K562 (cell line): ENCODE measurements around the gene NABP1. TPM values are rescaled to one million over a fixed set of nuclear protein-coding genes. Genes with fewer than 3 reads are reported as not detected.

ENCODE experiments used
- CREM ChIP-seq: IDR thresholded peaks from 2 replicates; pipeline ENCODE4 v1.6.1; 2014; ENCODE audit warnings: antibody characterized with exemption, low read depth
- FOXK1 ChIP-seq: sonication (generic); formaldehyde crosslinking; IDR thresholded peaks from 2 replicates; pipeline ENCODE4 v1.8.0; 2022; ENCODE audit warnings: missing genetic modification reagents, mild to moderate bottlenecking, borderline replicate concordance
- GATAD2B ChIP-seq: fragments of 450-650 bp; IDR thresholded peaks from 2 replicates; pipeline ENCODE4 v1.6.1; 2017; ENCODE audit warnings: mild to moderate bottlenecking, borderline replicate concordance
- HDAC1 ChIP-seq, 2 experiments: fragments of 450-650 bp; IDR thresholded peaks; 2 replicates each; pipeline ENCODE4 v1.6.1; 2016 to 2017; ENCODE audit warnings: inconsistent platforms in 1 of 2, mild to moderate bottlenecking in 1 of 2, moderate library complexity in 1 of 2
- OTX1 ChIP-seq: fragments of 450-650 bp; formaldehyde crosslinking; IDR thresholded peaks from 2 replicates; pipeline ENCODE4 v1.4.0; 2022; ENCODE audit warnings: mild to moderate bottlenecking
- RBM17 ChIP-seq: fragments of 200-400 bp; formaldehyde crosslinking; IDR thresholded peaks from 2 replicates; pipeline ENCODE4 v1.6.1; 2017; ENCODE audit warnings: low read depth, mild to moderate bottlenecking, low read length, borderline replicate concordance
- ZNF124 ChIP-seq: sonication (generic); formaldehyde crosslinking; IDR thresholded peaks from 2 replicates; pipeline ENCODE4 v1.8.1; 2022; ENCODE audit warnings: missing genetic modification reagents
- ZNF184 ChIP-seq: sonication (generic); formaldehyde crosslinking; IDR thresholded peaks from 2 replicates; pipeline ENCODE4 v1.5.0; 2020; ENCODE audit warnings: missing genetic modification reagents
- ZNF436 ChIP-seq: fragments of 250-450, 450-650 bp; sonication (Bioruptor Pico); formaldehyde crosslinking; IDR thresholded peaks from 2 replicates; pipeline ENCODE4 v1.7.0; 2020; ENCODE audit warnings: mild to moderate bottlenecking
- ZNF699 ChIP-seq: fragments of 250-450 bp; sonication (Bioruptor Pico); IDR thresholded peaks from 2 replicates; pipeline ENCODE4 v1.8.0; 2021; ENCODE audit warnings: mild to moderate bottlenecking, moderate library complexity; ENCODE audit not compliant: insufficient replicate concordance
- polyA plus RNA-seq, 8 experiments: library from polyadenylated mRNA; depleted of rRNA in 4 of 8; stranded (reverse) in 5 of 8; unstranded in 3 of 8; fragments of >200 nt; fragmentation: Nextera tagmentation in 2 of 8; fragmentation: Illumina TruSeq in 1 of 8; extraction: Ambion mirVana in 2 of 8; extraction: Trizol in 1 of 8; gene quantifications; 2 replicates each; pipeline versions ENCODE4 v1.2.1 to v1.2.3, GENCODE V29; 2011 to 2014; ENCODE audit warnings: inconsistent platforms in 1 of 8, missing spikeins in 1 of 8
- total RNA-seq, 7 experiments: library from RNA; depleted of rRNA in 6 of 7; stranded (reverse); fragments of >200 nt in 6 of 7; fragmentation: Illumina TruSeq in 2 of 7; extraction: Trizol in 2 of 7; gene quantifications; 2 replicates each; pipeline versions ENCODE4 v1.2.1 to v1.2.3, GENCODE V29; 2011 to 2021; ENCODE audit warnings: low replicate concordance in 1 of 7
- TF ChIP-seq, protein P1 (sequence below), 2 experiments: fragments of 250-450 bp in 1 of 2; fragments of 450-650 bp in 1 of 2; sonication (Bioruptor Pico) in 1 of 2; IDR thresholded peaks; 2 replicates each; pipeline versions ENCODE4 v1.6.1 to v1.8.0; 2016 to 2021; ENCODE audit warnings: mild to moderate bottlenecking in 2 of 2, moderate library complexity in 2 of 2, missing compliant biosample characterization in 1 of 2, missing genetic modification characterization in 1 of 2
- TF ChIP-seq, protein P2 (sequence below): fragments of 450-650 bp; IDR thresholded peaks from 2 replicates; pipeline ENCODE4 v1.6.1; 2016; ENCODE audit warnings: mild to moderate bottlenecking, moderate library complexity

The NABP1 gene
- total and polyA plus RNA-seq, 9 of the 15 experiments (the other 6 are each of a cell fraction or from before 2014, with no cell fraction given), result 12.8 to 44.0 (median 20.2) TPM

DNA sequence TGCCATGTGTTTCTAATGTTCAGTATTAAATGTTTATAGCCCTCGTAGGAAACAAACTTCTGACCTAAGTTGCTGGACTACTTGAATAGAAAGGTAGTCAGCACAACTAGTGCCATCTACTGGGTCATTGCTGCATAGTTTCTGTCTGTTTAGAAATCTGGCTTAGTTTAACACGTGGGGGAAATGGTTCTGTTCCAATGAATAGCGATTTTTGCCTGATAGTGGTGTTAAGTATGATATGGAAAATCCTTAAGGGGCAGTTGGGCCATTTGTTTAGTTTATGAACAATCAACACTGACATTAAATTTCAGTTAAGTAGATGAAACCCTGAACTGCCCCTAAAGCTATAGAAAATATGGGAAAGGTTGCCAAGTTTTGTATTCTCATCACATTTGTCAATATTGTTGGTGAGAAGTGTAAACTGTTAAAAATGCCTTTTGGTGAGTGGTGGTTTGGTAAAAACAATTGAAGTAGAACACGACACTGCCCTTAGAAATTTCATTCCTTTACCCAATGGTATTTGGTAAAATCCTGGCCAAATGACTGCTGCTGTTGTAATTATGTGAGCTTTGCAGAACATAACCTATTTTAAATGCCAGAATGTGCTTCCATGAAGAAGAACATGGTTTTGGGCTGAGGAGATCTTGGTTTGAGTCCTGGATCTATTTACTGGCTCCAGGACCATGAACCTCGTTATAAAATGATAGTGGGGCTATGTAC, 13.2 kb downstream of the NABP1 start (continued):
- TF ChIP-seq ZNF124 (CRISPR knock-in tag) (no peak), OTX1 (0 out of 2 replicates have a peak, but pooled peaks have one; percentile 24), HDAC1 (IDR thresholded peaks at IDR 0.05) (no peak), CREM (0 out of 2 replicates have a peak, but pooled peaks have one; percentile 9), FOXK1 (CRISPR knock-in tag) (no peak), ZNF184 (no peak), GATAD2B (no peak), ZNF436 (0 out of 2 replicates have a peak, but pooled peaks have one; percentile 14), RBM17 (no peak), ZNF699 (CRISPR knock-in tag) (no peak)
- TF ChIP-seq, protein P1, sequence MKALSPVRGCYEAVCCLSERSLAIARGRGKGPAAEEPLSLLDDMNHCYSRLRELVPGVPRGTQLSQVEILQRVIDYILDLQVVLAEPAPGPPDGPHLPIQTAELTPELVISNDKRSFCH (CRISPR knock-in tag; IDR thresholded peaks at IDR 0.05), result no peak
- TF ChIP-seq, protein P1 (tag; IDR thresholded peaks at IDR 0.05), result no peak
- TF ChIP-seq, protein P2, sequence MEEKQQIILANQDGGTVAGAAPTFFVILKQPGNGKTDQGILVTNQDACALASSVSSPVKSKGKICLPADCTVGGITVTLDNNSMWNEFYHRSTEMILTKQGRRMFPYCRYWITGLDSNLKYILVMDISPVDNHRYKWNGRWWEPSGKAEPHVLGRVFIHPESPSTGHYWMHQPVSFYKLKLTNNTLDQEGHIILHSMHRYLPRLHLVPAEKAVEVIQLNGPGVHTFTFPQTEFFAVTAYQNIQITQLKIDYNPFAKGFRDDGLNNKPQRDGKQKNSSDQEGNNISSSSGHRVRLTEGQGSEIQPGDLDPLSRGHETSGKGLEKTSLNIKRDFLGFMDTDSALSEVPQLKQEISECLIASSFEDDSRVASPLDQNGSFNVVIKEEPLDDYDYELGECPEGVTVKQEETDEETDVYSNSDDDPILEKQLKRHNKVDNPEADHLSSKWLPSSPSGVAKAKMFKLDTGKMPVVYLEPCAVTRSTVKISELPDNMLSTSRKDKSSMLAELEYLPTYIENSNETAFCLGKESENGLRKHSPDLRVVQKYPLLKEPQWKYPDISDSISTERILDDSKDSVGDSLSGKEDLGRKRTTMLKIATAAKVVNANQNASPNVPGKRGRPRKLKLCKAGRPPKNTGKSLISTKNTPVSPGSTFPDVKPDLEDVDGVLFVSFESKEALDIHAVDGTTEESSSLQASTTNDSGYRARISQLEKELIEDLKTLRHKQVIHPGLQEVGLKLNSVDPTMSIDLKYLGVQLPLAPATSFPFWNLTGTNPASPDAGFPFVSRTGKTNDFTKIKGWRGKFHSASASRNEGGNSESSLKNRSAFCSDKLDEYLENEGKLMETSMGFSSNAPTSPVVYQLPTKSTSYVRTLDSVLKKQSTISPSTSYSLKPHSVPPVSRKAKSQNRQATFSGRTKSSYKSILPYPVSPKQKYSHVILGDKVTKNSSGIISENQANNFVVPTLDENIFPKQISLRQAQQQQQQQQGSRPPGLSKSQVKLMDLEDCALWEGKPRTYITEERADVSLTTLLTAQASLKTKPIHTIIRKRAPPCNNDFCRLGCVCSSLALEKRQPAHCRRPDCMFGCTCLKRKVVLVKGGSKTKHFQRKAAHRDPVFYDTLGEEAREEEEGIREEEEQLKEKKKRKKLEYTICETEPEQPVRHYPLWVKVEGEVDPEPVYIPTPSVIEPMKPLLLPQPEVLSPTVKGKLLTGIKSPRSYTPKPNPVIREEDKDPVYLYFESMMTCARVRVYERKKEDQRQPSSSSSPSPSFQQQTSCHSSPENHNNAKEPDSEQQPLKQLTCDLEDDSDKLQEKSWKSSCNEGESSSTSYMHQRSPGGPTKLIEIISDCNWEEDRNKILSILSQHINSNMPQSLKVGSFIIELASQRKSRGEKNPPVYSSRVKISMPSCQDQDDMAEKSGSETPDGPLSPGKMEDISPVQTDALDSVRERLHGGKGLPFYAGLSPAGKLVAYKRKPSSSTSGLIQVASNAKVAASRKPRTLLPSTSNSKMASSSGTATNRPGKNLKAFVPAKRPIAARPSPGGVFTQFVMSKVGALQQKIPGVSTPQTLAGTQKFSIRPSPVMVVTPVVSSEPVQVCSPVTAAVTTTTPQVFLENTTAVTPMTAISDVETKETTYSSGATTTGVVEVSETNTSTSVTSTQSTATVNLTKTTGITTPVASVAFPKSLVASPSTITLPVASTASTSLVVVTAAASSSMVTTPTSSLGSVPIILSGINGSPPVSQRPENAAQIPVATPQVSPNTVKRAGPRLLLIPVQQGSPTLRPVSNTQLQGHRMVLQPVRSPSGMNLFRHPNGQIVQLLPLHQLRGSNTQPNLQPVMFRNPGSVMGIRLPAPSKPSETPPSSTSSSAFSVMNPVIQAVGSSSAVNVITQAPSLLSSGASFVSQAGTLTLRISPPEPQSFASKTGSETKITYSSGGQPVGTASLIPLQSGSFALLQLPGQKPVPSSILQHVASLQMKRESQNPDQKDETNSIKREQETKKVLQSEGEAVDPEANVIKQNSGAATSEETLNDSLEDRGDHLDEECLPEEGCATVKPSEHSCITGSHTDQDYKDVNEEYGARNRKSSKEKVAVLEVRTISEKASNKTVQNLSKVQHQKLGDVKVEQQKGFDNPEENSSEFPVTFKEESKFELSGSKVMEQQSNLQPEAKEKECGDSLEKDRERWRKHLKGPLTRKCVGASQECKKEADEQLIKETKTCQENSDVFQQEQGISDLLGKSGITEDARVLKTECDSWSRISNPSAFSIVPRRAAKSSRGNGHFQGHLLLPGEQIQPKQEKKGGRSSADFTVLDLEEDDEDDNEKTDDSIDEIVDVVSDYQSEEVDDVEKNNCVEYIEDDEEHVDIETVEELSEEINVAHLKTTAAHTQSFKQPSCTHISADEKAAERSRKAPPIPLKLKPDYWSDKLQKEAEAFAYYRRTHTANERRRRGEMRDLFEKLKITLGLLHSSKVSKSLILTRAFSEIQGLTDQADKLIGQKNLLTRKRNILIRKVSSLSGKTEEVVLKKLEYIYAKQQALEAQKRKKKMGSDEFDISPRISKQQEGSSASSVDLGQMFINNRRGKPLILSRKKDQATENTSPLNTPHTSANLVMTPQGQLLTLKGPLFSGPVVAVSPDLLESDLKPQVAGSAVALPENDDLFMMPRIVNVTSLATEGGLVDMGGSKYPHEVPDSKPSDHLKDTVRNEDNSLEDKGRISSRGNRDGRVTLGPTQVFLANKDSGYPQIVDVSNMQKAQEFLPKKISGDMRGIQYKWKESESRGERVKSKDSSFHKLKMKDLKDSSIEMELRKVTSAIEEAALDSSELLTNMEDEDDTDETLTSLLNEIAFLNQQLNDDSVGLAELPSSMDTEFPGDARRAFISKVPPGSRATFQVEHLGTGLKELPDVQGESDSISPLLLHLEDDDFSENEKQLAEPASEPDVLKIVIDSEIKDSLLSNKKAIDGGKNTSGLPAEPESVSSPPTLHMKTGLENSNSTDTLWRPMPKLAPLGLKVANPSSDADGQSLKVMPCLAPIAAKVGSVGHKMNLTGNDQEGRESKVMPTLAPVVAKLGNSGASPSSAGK, result peak; percentile 19; the same call in 1 of the 2 replicates
